HG02885 (cell line): ENCODE data around the gene CLEC17A.
A peak's percentile ranks its signal among the peaks of the same experiment; 100 is the strongest.
"Not testable (repeated sequence)": the region's sequence is repeated elsewhere in the genome, so short reads cannot be mapped to it uniquely, and the experiment has no call there.

Experiments used
- ATAC-seq: cut with Tn5 transposase; IDR thresholded peaks from one replicate; pipeline ENCODE4 v1.9.1; 2021; ENCODE audit warnings: mild to moderate bottlenecking; ENCODE audit not compliant: unreplicated experiment, poor library complexity

CLEC17A gene

DNA sequence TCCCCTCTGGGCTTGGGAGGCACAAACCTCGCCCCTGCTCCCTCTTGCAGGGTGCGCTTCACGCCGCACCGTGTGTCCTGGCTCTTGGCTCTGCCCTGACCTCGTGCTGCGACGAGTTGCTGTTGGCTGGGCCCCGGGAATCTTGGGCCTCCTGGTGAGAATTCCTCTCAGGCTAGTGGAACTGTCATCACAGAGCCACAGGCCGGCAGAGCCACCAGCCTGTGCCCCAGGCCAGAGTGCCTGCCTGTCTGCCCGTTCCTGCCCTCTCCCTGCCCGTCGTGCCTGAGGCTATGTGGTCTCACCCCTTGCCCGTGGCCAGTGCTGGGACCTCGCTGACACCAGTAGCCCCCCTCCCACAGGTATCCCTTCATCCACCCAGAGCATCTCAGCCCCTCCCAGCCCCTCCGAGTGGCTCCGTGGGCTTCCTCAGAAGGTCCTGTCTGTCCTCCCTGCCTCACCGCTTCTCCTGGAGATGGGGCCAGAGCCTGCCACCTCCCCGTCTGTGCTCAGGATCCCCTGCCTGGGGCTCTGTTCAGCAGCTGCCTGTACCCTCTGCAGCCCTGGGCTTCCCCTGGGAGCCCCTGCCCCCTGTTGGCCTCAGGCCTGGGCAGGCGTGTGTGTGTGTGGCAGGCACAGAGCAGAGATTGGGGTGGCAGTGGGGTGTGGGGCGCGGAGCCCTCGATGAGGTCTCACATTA lies 24.4 kb upstream of the CLEC17A start:
- ATAC-seq = no peak

DNA sequence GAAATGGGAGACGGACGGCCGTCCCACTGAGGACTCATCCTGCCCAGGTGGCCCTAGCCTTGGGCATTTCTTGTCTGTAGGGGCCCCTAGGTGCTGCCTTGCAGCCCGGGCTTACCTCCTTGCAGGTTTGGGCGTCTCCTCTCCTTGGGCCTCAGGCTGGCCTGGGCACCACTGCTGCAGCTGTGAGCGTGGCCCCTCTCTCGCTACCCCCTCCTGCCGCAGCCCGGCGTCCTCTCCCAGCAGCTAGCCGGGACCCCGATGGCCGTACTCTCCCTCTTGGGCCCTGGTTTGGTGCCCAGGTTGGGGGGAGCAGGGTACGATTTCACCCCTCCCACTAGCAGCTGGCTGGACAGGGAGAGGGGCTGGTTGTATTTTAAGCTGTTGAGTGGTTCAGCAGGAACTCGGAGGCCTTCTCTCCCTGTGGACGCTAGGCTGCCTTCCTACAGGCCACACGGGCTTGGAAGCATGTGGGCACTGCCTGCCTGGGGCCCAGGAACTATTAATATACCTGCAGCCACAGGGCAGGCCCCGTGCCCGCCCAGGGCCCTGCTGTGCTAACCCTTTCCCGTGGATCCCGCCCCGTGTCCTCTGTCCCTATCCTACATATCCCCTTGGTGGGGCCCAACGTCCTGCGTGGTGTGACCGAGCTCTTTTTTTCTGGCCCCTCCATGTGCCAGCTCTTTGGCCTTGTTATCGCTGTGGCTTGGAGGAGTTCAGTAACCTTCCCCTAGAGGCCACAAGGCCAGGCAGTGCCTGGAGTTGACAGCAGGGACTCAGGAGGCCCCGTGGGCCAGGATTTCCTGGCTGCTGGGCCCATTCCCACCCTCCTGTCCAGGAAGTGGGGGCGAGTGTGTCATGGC lies 22.7 kb upstream of the CLEC17A start:
- ATAC-seq = no peak

- no peak for ATAC-seq
These were observed 22.1 kb upstream of the CLEC17A start for GRCh38 chr19:14560776-14561108.

DNA sequence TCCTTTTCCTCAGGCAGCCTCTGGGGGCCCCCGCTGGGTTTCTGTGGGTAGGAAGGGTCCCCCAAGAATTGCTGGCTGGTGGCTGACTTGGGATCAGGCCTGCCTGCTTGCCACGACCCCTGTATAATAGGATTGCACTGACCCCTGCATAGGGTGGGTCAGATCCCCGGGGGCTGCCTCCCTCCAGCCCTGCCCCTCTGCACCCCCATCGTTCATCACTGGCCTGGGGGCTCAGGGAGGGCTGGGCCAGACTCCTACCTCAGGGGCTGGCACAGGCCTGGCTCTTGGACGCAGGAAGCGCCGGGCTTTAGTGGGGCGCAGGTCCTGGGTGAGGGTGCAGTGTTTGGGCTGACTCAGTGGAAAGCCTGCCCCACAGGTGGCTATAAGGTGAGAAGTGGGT lies 21.6 kb upstream of the CLEC17A start:
- no peak for ATAC-seq

GRCh38 chr19:14561847-14562351 lies 21.0 kb upstream of the CLEC17A start:
- ATAC-seq = no peak

DNA sequence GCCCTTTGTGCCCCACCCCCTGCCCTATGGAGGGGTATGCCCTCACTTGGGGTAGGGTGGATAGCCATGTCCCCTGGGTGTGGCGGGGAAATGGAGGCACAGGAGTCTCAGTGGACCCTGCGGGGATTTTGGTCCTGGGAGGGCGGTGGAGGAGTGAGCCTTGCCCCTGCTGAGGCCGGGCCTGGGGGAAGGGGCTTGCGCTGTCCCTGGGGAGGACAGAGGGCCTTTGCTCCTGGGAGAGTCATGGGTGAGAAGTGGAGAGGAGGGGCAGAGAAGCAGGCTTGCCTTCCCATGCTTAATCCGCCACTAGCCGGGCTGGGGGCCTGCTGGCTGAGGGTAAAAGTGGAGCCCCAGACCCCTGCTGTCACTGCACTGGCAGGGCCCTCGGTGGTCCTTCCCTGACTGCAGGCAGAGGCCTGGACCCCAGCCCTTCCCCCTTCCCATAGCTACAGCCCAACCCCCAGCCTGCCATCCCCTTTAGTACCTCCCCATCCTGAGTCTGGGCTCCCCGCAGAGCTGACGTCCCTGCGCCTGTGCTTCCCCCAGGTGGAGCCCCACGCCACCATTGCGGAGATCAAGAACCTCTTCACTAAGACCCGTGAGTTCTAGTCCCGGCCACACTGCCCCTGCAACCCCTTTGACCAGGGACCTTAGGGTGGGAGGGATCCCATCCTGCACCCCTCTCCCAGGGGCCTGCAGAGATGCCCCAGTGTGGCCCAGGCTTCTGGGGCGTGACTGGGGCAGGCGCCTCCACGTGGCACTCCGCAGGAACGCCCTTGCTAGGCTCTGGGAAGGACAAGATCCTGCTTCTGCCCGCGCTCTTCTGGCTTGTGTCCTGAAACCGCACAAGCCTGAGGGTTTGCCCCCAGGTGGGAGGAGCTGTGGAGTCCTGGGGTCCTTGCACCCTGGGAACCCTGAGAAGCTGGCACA lies 20.0 kb upstream of the CLEC17A start:
- ATAC-seq = no peak

DNA sequence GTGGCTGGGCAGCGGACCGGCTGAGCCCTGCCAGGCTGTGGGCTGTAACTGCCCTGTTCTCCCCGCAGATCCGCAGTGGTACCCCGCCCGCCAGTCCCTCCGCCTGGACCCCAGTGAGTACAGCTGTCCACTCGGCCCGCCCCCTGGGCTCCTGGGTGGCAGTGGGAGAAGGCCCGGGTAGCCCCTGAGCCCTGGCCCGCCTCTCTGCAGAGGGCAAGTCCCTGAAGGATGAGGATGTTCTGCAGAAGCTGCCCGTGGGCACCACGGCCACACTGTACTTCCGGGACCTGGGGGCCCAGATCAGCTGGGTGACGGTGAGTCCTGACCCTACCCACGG lies 19.3 kb upstream of the CLEC17A start:
- ATAC-seq = no peak

- no peak for ATAC-seq
These were observed 18.8 kb upstream of the CLEC17A start for GRCh38 chr19:14563989-14564651.

DNA sequence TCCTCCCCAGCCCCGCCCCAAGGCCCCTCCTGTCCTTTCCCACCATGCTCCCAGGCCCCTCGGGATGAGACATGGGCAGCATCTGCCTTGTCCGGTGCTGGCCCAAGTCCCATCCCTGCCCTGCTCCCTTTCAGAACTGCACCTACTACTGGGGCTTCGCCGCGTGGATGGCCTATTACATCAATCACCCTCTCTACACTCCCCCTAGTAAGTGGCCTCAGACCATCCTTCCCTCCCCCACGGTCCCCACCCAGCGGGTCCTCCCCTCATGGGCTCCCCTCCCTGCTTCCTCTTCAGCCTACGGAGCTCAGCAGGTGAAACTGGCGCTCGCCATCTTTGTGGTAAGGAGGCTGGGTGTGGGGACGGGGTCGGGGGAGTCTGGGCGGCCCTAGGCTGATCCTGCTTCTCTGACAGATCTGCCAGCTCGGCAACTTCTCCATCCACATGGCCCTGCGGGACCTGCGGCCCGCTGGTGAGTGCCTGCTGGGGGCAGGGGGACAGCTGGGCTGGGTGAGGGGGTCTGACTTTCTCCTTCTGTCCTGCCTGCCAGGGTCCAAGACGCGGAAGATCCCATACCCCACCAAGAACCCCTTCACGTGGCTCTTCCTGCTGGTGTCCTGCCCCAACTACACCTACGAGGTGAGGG lies 18.1 kb upstream of the CLEC17A start:
- not testable (repeated sequence) for ATAC-seq

GRCh38 chr19:14565298-14565679 lies 17.6 kb upstream of the CLEC17A start:
- no peak for ATAC-seq

- no peak for ATAC-seq
These were observed 16.8 kb upstream of the CLEC17A start for GRCh38 chr19:14565765-14566711.

DNA sequence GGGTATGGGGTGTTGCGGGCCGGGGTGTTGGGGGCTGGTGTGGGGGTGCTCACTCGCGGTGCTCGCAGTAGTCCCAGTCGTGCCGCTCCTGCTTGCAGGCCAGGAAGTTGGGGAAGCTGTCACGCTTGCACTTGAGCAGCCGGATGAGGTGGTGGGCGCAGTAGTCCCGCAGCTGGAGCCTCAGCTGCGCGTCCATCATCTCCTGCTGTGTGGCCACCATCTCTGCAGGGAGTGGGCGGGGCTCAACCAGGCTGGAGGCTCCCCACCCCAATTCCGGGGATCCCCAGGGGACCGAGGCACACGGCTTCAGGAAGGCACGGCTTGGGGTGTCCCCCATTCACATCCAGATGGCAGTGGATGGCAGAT lies 16.2 kb upstream of the CLEC17A start:
- no peak for ATAC-seq

GRCh38 chr19:14567079-14567478 lies 15.8 kb upstream of the CLEC17A start:
- ATAC-seq = no peak

GRCh38 chr19:14570864-14571527 lies 11.9 kb upstream of the CLEC17A start:
- ATAC-seq = no peak

- peak; percentile 82 for ATAC-seq
These were observed 11.0 kb upstream of the CLEC17A start, which contains the start of gene NDUFB7 for GRCh38 chr19:14571695-14572490. NDUFB7 (minus strand) TSS chr19:14572066; CDS start chr19:14572000, 66 bp downstream.

DNA sequence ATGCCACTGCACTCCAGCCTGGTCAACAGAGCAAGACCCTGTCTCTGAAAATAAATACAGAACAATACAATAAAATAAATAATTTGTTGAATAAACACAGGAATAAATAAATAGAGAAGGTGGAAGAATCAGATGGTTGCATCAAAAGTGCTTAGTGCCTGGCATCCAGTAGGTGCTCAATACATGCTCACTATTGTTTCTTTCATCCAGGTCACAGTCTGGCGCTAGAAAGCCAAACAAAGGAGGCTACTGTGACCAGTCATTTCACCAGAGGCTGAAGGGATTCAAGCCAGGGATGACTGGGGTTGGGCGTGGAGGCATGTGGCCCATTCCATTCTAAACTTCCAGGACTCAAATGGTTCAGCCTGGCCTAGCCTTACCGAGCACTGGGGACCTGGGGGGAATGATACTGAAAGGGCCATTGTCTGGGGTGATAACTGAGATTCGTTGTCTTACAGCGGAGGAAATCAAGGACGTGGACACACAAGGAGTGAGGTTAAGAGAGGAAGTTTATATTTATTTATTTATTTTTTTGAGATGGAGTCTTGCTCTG lies 7.4 kb upstream of the CLEC17A start:
- no peak for ATAC-seq

DNA sequence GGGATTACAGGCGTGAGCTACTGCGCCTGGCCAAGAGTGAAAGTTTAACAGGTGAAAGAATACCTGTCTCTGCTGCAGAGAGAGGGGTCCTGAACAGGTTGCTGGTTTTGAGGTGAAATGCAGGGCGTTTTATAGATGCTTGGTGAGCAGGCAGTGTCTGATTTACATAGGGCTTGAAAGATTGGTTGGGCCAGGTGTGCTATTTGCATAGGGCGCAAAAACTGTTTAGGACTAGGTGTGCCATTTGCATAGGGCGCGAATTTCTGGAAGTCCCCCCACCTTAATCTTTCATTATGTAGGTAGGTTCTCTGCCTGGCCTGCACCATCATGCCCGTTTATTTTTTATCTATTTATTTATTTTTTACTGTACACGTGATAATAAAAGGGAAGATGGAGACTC lies 6.5 kb upstream of the CLEC17A start:
- no peak for ATAC-seq
